SK-N-SH (cell line): ENCODE data around the gene GALT. TPM values are rescaled to one million over a fixed set of nuclear protein-coding genes. Genes with fewer than 3 reads are reported as not detected.

Source experiments
- CTCF ChIA-PET: fragments of 300-600, 350-600 bp; formaldehyde crosslinking; extraction: SDS; loops from one replicate; lab custom pipeline; 2021; lab: Yijun Ruan, JAX
- POLR2A ChIA-PET: fragments of 350-600 bp; sonication (Branson Sonifier 250); formaldehyde crosslinking; extraction: SDS; loops from one replicate; lab custom pipeline; 2020; ENCODE audit warnings: antibody characterized with exemption, inconsistent platforms; lab: Yijun Ruan, JAX
- DNase-seq: peaks from one replicate; pipeline ENCODE4 v3.0.0; 2012
- H2AFZ ChIP-seq: fragments of 200-600 bp; sonication (generic); 2 replicates; pipeline ENCODE4 v1.8.1; 2016; ENCODE audit warnings: antibody characterized with exemption, mild to moderate bottlenecking, low read depth
- H3F3A ChIP-seq: fragments of 200-600 bp; sonication (generic); replicated peaks from 2 replicates; pipeline ENCODE3; 2016; ENCODE audit warnings: antibody characterized with exemption, mild to moderate bottlenecking; ENCODE audit not compliant: insufficient read depth
- H3K27ac ChIP-seq, 2 experiments: fragments of 200-500 bp in 1 of 2; fragments of 200-600 bp in 1 of 2; sonication (Bioruptor generic) in 1 of 2; sonication (generic), shearing (Covaris generic) in 1 of 2; 2 replicates each; pipeline versions ENCODE4 v1.5.1 to v1.6.1; 2014 to 2016; ENCODE audit warnings: low read depth in 2 of 2, inconsistent platforms in 1 of 2, low read length in 1 of 2, mild to moderate bottlenecking in 1 of 2, mixed read lengths in 1 of 2
- H3K27me3 ChIP-seq: fragments of 200-600 bp; sonication (generic), shearing (Covaris generic); 2 replicates; pipeline ENCODE4 v1.6.1; 2016; ENCODE audit warnings: mixed run types; ENCODE audit not compliant: insufficient read depth
- H3K36me3 ChIP-seq, 2 experiments: fragments of 200-500 bp in 1 of 2; fragments of 200-600 bp in 1 of 2; sonication (Bioruptor generic) in 1 of 2; sonication (generic) in 1 of 2; replicated peaks in 1 of 2; 2 replicates each; pipeline versions ENCODE3 to v1.5.1; 2014 to 2016; ENCODE audit warnings: low read length in 1 of 2, mild to moderate bottlenecking in 1 of 2; ENCODE audit not compliant: insufficient read depth in 2 of 2, control insufficient read depth in 1 of 2
- H3K4me1 ChIP-seq, 2 experiments: fragments of 200-500 bp in 1 of 2; fragments of 200-600 bp in 1 of 2; sonication (Bioruptor generic) in 1 of 2; sonication (generic), shearing (Covaris generic) in 1 of 2; 2 replicates each; pipeline versions ENCODE4 v1.5.1 to v1.6.1; 2014 to 2016; ENCODE audit warnings: low read depth in 1 of 2, low read length in 1 of 2, mixed run types in 1 of 2; ENCODE audit not compliant: insufficient read depth in 2 of 2, control insufficient read depth in 1 of 2
- H3K4me2 ChIP-seq: fragments of 200-600 bp; sonication (generic), shearing (Covaris generic); 2 replicates; pipeline ENCODE4 v1.6.1; 2017; ENCODE audit warnings: mixed run types
- H3K4me3 ChIP-seq, 2 experiments: fragments of 200-500 bp in 1 of 2; fragments of 200-600 bp in 1 of 2; sonication (Bioruptor generic) in 1 of 2; sonication (generic), shearing (Covaris generic) in 1 of 2; 2 replicates each; pipeline versions ENCODE4 v1.5.1 to v1.8.1; 2014 to 2016; ENCODE audit warnings: low read depth in 2 of 2, inconsistent platforms in 1 of 2, low read length in 1 of 2, mild to moderate bottlenecking in 1 of 2, mixed read lengths in 1 of 2, moderate library complexity in 1 of 2
- H3K79me2 ChIP-seq: fragments of 200-600 bp; sonication (generic); 2 replicates; pipeline ENCODE4 v1.8.1; 2017; ENCODE audit warnings: mild to moderate bottlenecking; ENCODE audit not compliant: insufficient read depth
- H3K9ac ChIP-seq: fragments of 200-600 bp; sonication (generic); 2 replicates; pipeline ENCODE4 v1.6.1; 2017; ENCODE audit warnings: mixed run types
- H3K9me2 ChIP-seq: fragments of 200-600 bp; sonication (generic); 2 replicates; pipeline ENCODE4 v1.6.1; 2017; ENCODE audit warnings: mixed run types
- H3K9me3 ChIP-seq: fragments of 200-600 bp; sonication (generic); 2 replicates; pipeline ENCODE4 v1.6.1; 2017; ENCODE audit warnings: mixed run types, mild to moderate bottlenecking, moderate library complexity
- H4K20me1 ChIP-seq: fragments of 200-600 bp; sonication (generic); 2 replicates; pipeline ENCODE4 v1.6.1; 2017; ENCODE audit warnings: mild to moderate bottlenecking, mixed run types; ENCODE audit not compliant: insufficient read depth
- CTCF ChIP-seq: fragments of 200-600 bp; sonication (generic); IDR thresholded peaks from 2 replicates; pipeline ENCODE4 v1.6.1; 2017; ENCODE audit warnings: antibody characterized with exemption, mild to moderate bottlenecking, moderate library complexity
- EP300 ChIP-seq, 2 experiments: IDR thresholded peaks; 2 replicates each; pipeline versions ENCODE4 v1.4.0 to v1.6.1; 2012; ENCODE audit warnings: borderline replicate concordance in 1 of 2, low read depth in 1 of 2, low read length in 1 of 2
- EZH2phosphoT487 ChIP-seq: fragments of 200-600 bp; sonication (generic); IDR thresholded peaks from 2 replicates; pipeline ENCODE4 v1.6.1; 2017; ENCODE audit warnings: low read depth, mixed run types, mild to moderate bottlenecking, antibody characterized with exemption, moderate library complexity, borderline replicate concordance
- FOSL2 ChIP-seq: IDR thresholded peaks from 2 replicates; pipeline ENCODE4 v1.4.0; 2012; ENCODE audit warnings: low read depth, mild to moderate bottlenecking, moderate library complexity, borderline replicate concordance
- FOXJ3 ChIP-seq: sonication (generic); formaldehyde crosslinking; IDR thresholded peaks from 2 replicates; pipeline ENCODE4 v1.5.1; 2020; ENCODE audit warnings: mild to moderate bottlenecking, missing genetic modification reagents
- MEF2A ChIP-seq: IDR thresholded peaks from 2 replicates; pipeline ENCODE4 v1.4.0; 2012; ENCODE audit warnings: low read depth, borderline replicate concordance
- MXI1 ChIP-seq: IDR thresholded peaks from 2 replicates; pipeline ENCODE4 v1.6.1; 2012; ENCODE audit warnings: mild to moderate bottlenecking, low read depth, low read length, improper control_type of control experiment
- PBX3 ChIP-seq: IDR thresholded peaks from 2 replicates; pipeline ENCODE4; 2012
- REST ChIP-seq: IDR thresholded peaks from 2 replicates; pipeline ENCODE4 v1.6.1; 2012; ENCODE audit warnings: mild to moderate bottlenecking, low read depth, low read length, moderate library complexity
- RFX5 ChIP-seq: IDR thresholded peaks from 2 replicates; pipeline ENCODE4 v1.6.1; 2012; ENCODE audit warnings: mild to moderate bottlenecking, improper control_type of control experiment, low read length
- RXRA ChIP-seq: IDR thresholded peaks from 2 replicates; pipeline ENCODE4 v1.4.0; 2012; ENCODE audit warnings: low read depth, mild to moderate bottlenecking, borderline replicate concordance
- TCF12 ChIP-seq: IDR thresholded peaks from 2 replicates; pipeline ENCODE4 v1.4.0; 2012
- TEAD4 ChIP-seq: IDR thresholded peaks from 2 replicates; pipeline ENCODE4 v1.4.0; 2012; ENCODE audit warnings: mild to moderate bottlenecking, borderline replicate concordance; ENCODE audit not compliant: insufficient read depth
- USF1 ChIP-seq: IDR thresholded peaks from 2 replicates; pipeline ENCODE4 v1.4.0; 2012; ENCODE audit warnings: low read depth, borderline replicate concordance
- ZBTB33 ChIP-seq: IDR thresholded peaks from 2 replicates; pipeline ENCODE4 v1.4.0; 2012; ENCODE audit warnings: low read depth, borderline replicate concordance
- WGBS: methylation state at CpG from one replicate; pipeline ENCODE4 v1.1.6; 2017; ENCODE audit warnings: low lambda C conversion rate; 5-methylcytosine and 5-hydroxymethylcytosine counted together
- polyA plus RNA-seq, 3 experiments: library from polyadenylated mRNA; depleted of rRNA; stranded (reverse); fragments of >200 nt; gene quantifications; 2 replicates each; pipeline ENCODE4 v1.2.3, GENCODE V29; 2012

Gene GALT
- polyA plus RNA-seq, 1 of the 3 experiments (the other 2 are of a cell fraction) = 45.9 TPM

- WGBS = 78% methylated on average over 8 of the region's 8 CpGs
These were observed 43.0 kb downstream of the GALT start for GRCh38 chr9:34689512-34689911.

More at GRCh38 chr9:34689512-34689911, 43.0 kb downstream of the GALT start:
- Histone ChIP-seq H3K9me2 (no peaks in the 10 kb centered on the region), H3K4me3 (no peak overlapping the region), H3K27me3 (no peaks in the 10 kb centered on the region), H3K4me2 (no peak overlapping the region), H3K79me2 (no peaks in the 10 kb centered on the region), H2AFZ (no peak overlapping the region), H3K27ac (no peak overlapping the region), H3K9ac (no peak overlapping the region), H4K20me1 (no peaks in the 10 kb centered on the region), H3F3A (no peaks in the 10 kb centered on the region), H3K4me1 (no peaks in the 10 kb centered on the region; a peak in 1 of 4 replicates), H3K9me3 (no peaks in the 10 kb centered on the region), H3K36me3 (no peaks in the 10 kb centered on the region)
- TF ChIP-seq RFX5 (no peak), MXI1 (no peak), FOSL2 (no peak), TEAD4 (no peak), PBX3 (no peak), EZH2phosphoT487 (no peak), USF1 (no peak), REST (no peak), MEF2A (no peak), CTCF (no peak), ZBTB33 (no peak), RXRA (no peak), EP300 (IDR thresholded peaks at IDR 0.05; ENCODE audit: borderline replicate concordance in 1 of 2, low read depth in 1 of 2, low read length in 1 of 2) (no peak), FOXJ3 (CRISPR knock-in tag) (no peak), TCF12 (no peak)
- ChIA-PET CTCF (interaction anchor here (1.2 to 5.1 kb wide), 3 partner anchors 9 to 13 kb away, joined by 4 to 43 read pairs (median 6); no protein-coding TSS in a partner anchor), POLR2A (no interaction called here)
- no peak for DNase-seq
